ENCODE data around the gene ATP5F1A. TPM values are rescaled to one million over a fixed set of nuclear protein-coding genes. Genes with fewer than 3 reads are reported as not detected.
"Not testable (repeated sequence)": the region's sequence is repeated elsewhere in the genome, so short reads cannot be mapped to it uniquely, and the experiment has no call there.

Gene ATP5F1A
- total RNA-seq, 2 experiments from 2014 or later, result 333 to 349 TPM

- Mint-ChIP-seq H3K27ac (peak overlapping the region; percentile 78), H3K36me3 (ENCODE audit: low read depth) (peaks cover 4% of the 10 kb centered on the region), H3K4me1 (peaks cover 28% of the 10 kb centered on the region), H3K27me3 (no peaks in the 10 kb centered on the region), H3K4me3 (peak overlapping the region; percentile 30), H3K9me3 (no peaks in the 10 kb centered on the region)
- DNase-seq, result no peak
- ChIA-PET POLR2A (interaction anchor here (0.5 kb wide), 1 partner anchor 12 kb away, joined by 4 read pairs; no protein-coding TSS in a partner anchor), CTCF (interaction anchor here (0.6 to 1.1 kb wide), 3 partner anchors 9 to 18 kb away, joined by 3 to 5 read pairs (median 3); no protein-coding TSS in a partner anchor)
Measured at GRCh38 chr18:46054956-46055837, 42.9 kb downstream of the ATP5F1A start.

- H3K27ac Mint-ChIP-seq, result no peak overlapping the region
- H3K4me1 Mint-ChIP-seq, result peaks cover 28% of the 10 kb centered on the region
- H3K27me3 Mint-ChIP-seq, result no peaks in the 10 kb centered on the region
- no peak for DNase-seq
- CTCF ChIA-PET, result interaction anchor here (0.6 kb wide), 1 partner anchor 1260 kb away, joined by 4 read pairs; no protein-coding TSS in a partner anchor
- H3K36me3 Mint-ChIP-seq (ENCODE audit: low read depth), result peaks cover 4% of the 10 kb centered on the region
- H3K4me3 Mint-ChIP-seq, result no peak overlapping the region
- POLR2A ChIA-PET, result no interaction called here
- H3K9me3 Mint-ChIP-seq, result no peaks in the 10 kb centered on the region
Measured at GRCh38 chr18:46053368-46054095, 44.6 kb downstream of the ATP5F1A start.

- no peaks in the 10 kb centered on the region for H3K9me3 Mint-ChIP-seq
- DNase-seq, result no peak
- H3K4me3 Mint-ChIP-seq, result no peak overlapping the region
- no peaks in the 10 kb centered on the region for H3K27me3 Mint-ChIP-seq
- peaks cover 28% of the 10 kb centered on the region for H3K4me1 Mint-ChIP-seq
- no peak overlapping the region for H3K27ac Mint-ChIP-seq
- CTCF ChIA-PET, result interaction anchor here (0.7 to 1.2 kb wide), 3 partner anchors 11 to 49 kb away, joined by 3 to 4 read pairs (median 3); no protein-coding TSS in a partner anchor
- peaks cover 4% of the 10 kb centered on the region for H3K36me3 Mint-ChIP-seq (ENCODE audit: low read depth)
- POLR2A ChIA-PET, result interaction anchor here (0.7 kb wide), 1 partner anchor 9 kb away, joined by 3 read pairs; no protein-coding TSS in a partner anchor
Measured at GRCh38 chr18:46051731-46052461, 46.2 kb downstream of the ATP5F1A start.

- ChIA-PET CTCF (interaction anchor here (0.7 to 1.2 kb wide), 2 partner anchors 10 to 1087 kb away, joined by 3 to 4 read pairs; no protein-coding TSS in a partner anchor), POLR2A (no interaction called here)
- Mint-ChIP-seq H3K9me3 (peaks cover under 1% of the 10 kb centered on the region), H3K4me3 (no peak overlapping the region), H3K4me1 (peaks cover 16% of the 10 kb centered on the region), H3K36me3 (ENCODE audit: low read depth) (peaks cover 6% of the 10 kb centered on the region), H3K27ac (no peak overlapping the region), H3K27me3 (no peaks in the 10 kb centered on the region)
- no peak for DNase-seq
Measured at GRCh38 chr18:46050268-46050667, 47.8 kb downstream of the ATP5F1A start.

GRCh38 chr18:46048641-46049040 lies 49.5 kb downstream of the ATP5F1A start:
- no peak overlapping the region for H3K27ac Mint-ChIP-seq
- POLR2A ChIA-PET, result no interaction called here
- H3K27me3 Mint-ChIP-seq, result no peaks in the 10 kb centered on the region
- no peak for DNase-seq
- H3K36me3 Mint-ChIP-seq (ENCODE audit: low read depth), result peaks cover 6% of the 10 kb centered on the region
- no peak overlapping the region for H3K4me3 Mint-ChIP-seq
- CTCF ChIA-PET, result no interaction called here
- H3K9me3 Mint-ChIP-seq, result peaks cover 5% of the 10 kb centered on the region
- H3K4me1 Mint-ChIP-seq, result peaks cover 9% of the 10 kb centered on the region

- peaks cover 14% of the 10 kb centered on the region for H3K4me1 Mint-ChIP-seq
- H3K9me3 Mint-ChIP-seq; H3K4me3 Mint-ChIP-seq; POLR2A ChIA-PET; DNase-seq; H3K27me3 Mint-ChIP-seq; H3K27ac Mint-ChIP-seq; H3K36me3 Mint-ChIP-seq (ENCODE audit: low read depth): not testable (repeated sequence)
- CTCF ChIA-PET, result interaction anchor here (0.6 kb wide), 1 partner anchor 296 kb away, joined by 3 read pairs; no protein-coding TSS in a partner anchor
Measured at GRCh38 chr18:46047369-46047768, 50.7 kb downstream of the ATP5F1A start.

- ChIA-PET POLR2A (no interaction called here), CTCF (no interaction called here)
- no peaks in the 10 kb centered on the region for H3K27me3 Mint-ChIP-seq
- H3K4me1 Mint-ChIP-seq, result peaks cover 21% of the 10 kb centered on the region
- no peak overlapping the region for H3K4me3 Mint-ChIP-seq
- no peak overlapping the region for H3K27ac Mint-ChIP-seq
- H3K36me3 Mint-ChIP-seq (ENCODE audit: low read depth), result peaks cover 3% of the 10 kb centered on the region
- peaks cover 5% of the 10 kb centered on the region for H3K9me3 Mint-ChIP-seq
- DNase-seq, result no peak
Measured at GRCh38 chr18:46046688-46047087, 51.4 kb downstream of the ATP5F1A start.

- no peak overlapping the region for H3K27ac Mint-ChIP-seq
- H3K9me3 Mint-ChIP-seq, result peaks cover 5% of the 10 kb centered on the region
- H3K27me3 Mint-ChIP-seq, result no peaks in the 10 kb centered on the region
- peaks cover 3% of the 10 kb centered on the region for H3K36me3 Mint-ChIP-seq (ENCODE audit: low read depth)
- DNase-seq, result no peak
- POLR2A ChIA-PET, result no interaction called here
- H3K4me1 Mint-ChIP-seq, result peaks cover 24% of the 10 kb centered on the region
- CTCF ChIA-PET, result interaction anchor here (0.9 kb wide), 1 partner anchor 8 kb away, joined by 3 read pairs; no protein-coding TSS in a partner anchor
- no peak overlapping the region for H3K4me3 Mint-ChIP-seq
Measured at GRCh38 chr18:46046126-46046525, 52.0 kb downstream of the ATP5F1A start.

- peaks cover 11% of the 10 kb centered on the region for H3K36me3 Mint-ChIP-seq (ENCODE audit: low read depth)
- DNase-seq, result peak; percentile 34
- H3K27ac Mint-ChIP-seq, result peak overlapping the region; percentile 65
- POLR2A ChIA-PET, result no interaction called here
- H3K27me3 Mint-ChIP-seq, result no peaks in the 10 kb centered on the region
- H3K4me3 Mint-ChIP-seq, result peak overlapping the region; percentile 14
- peaks cover 5% of the 10 kb centered on the region for H3K9me3 Mint-ChIP-seq
- CTCF ChIA-PET, result interaction anchor here (0.8 to 1.0 kb wide), 2 partner anchors 13 to 43 kb away, joined by 3 read pairs; no protein-coding TSS in a partner anchor
- H3K4me1 Mint-ChIP-seq, result peaks cover 40% of the 10 kb centered on the region
Measured at GRCh38 chr18:46042571-46043123, 55.4 kb downstream of the ATP5F1A start.

GRCh38 chr18:46040747-46041104 lies 57.4 kb downstream of the ATP5F1A start:
- H3K4me1 Mint-ChIP-seq, result peaks cover 40% of the 10 kb centered on the region
- ChIA-PET POLR2A (interaction anchor here (1.0 kb wide), 1 partner anchor 15 kb away, joined by 4 read pairs; no protein-coding TSS in a partner anchor), CTCF (interaction anchor here (0.9 to 1.5 kb wide), 5 partner anchors 10 to 66 kb away, joined by 3 to 4 read pairs (median 4); no protein-coding TSS in a partner anchor)
- H3K27me3 Mint-ChIP-seq, result no peaks in the 10 kb centered on the region
- no peak for DNase-seq
- peaks cover 14% of the 10 kb centered on the region for H3K36me3 Mint-ChIP-seq (ENCODE audit: low read depth)
- peak overlapping the region; percentile 55 for H3K27ac Mint-ChIP-seq
- H3K4me3 Mint-ChIP-seq, result no peak overlapping the region
- peaks cover 5% of the 10 kb centered on the region for H3K9me3 Mint-ChIP-seq

GRCh38 chr18:46040033-46040746 lies 57.9 kb downstream of the ATP5F1A start:
- H3K4me3 Mint-ChIP-seq, result no peak overlapping the region
- ChIA-PET POLR2A (interaction anchor here (1.0 kb wide), 1 partner anchor 15 kb away, joined by 4 read pairs; no protein-coding TSS in a partner anchor), CTCF (interaction anchor here (0.9 to 1.5 kb wide), 3 partner anchors 11 to 66 kb away, joined by 4 read pairs; no protein-coding TSS in a partner anchor)

More at GRCh38 chr18:46040033-46040746, 57.9 kb downstream of the ATP5F1A start:
- Mint-ChIP-seq H3K4me1 (peaks cover 40% of the 10 kb centered on the region), H3K27ac (peak overlapping the region; percentile 55), H3K9me3 (peaks cover 3% of the 10 kb centered on the region), H3K36me3 (ENCODE audit: low read depth) (peaks cover 14% of the 10 kb centered on the region), H3K27me3 (no peaks in the 10 kb centered on the region)
- DNase-seq, result no peak

All from activated CD4-positive, alpha-beta T cell treated with anti-CD3 and anti-CD28 coated beads, Interleukin-2, amount 10 ng/mL, durations not matched to agents 7 days and 5 days (primary cell).